Muscle of leg (tissue), 11 donors: ENCODE data around the gene LAMP5. TPM values are rescaled to one million over a fixed set of nuclear protein-coding genes. Genes with fewer than 3 reads are reported as not detected.

Experiments used
- DNase-seq: peaks from one replicate; pipeline ENCODE4 v3.0.0; 2013
- H3K27ac ChIP-seq: one replicate; pipeline ENCODE4 v1.5.1; 2013; ENCODE audit warnings: mild to moderate bottlenecking, low read length, control low read depth
- H3K27me3 ChIP-seq: one replicate; pipeline ENCODE4 v1.6.1; 2013; ENCODE audit warnings: low read length; ENCODE audit not compliant: control insufficient read depth, insufficient read depth
- H3K36me3 ChIP-seq: one replicate; pipeline ENCODE4 v1.6.1; 2013; ENCODE audit warnings: low read length; ENCODE audit not compliant: control insufficient read depth, insufficient read depth
- H3K4me1 ChIP-seq: one replicate; pipeline ENCODE4 v1.6.1; 2013; ENCODE audit warnings: low read length; ENCODE audit not compliant: control insufficient read depth, insufficient read depth
- H3K4me3 ChIP-seq: one replicate; pipeline ENCODE4 v1.5.1; 2013; ENCODE audit warnings: low read length, control low read depth
- H3K9me3 ChIP-seq: replicated peaks from 2 replicates; pipeline ENCODE4 v1.6.1; 2013; ENCODE audit warnings: low read depth, low read length; ENCODE audit not compliant: control insufficient read depth
- WGBS: methylation state at CpG from one replicate; pipeline ENCODE4 v1.1.5; 2013; ENCODE audit warnings: missing lambda C conversion rate; ENCODE audit not compliant: insufficient coverage; 5-methylcytosine and 5-hydroxymethylcytosine counted together
- polyA plus RNA-seq, 8 donors: library from polyadenylated mRNA; unstranded; fragments of 120-200 nt; gene quantifications; one replicate each; pipeline versions ENCODE4 v1.2.1 to v1.2.3, GENCODE V29; 2013; ENCODE audit warnings: inconsistent platforms in 1 of 8, low replicate concordance in 1 of 8; ENCODE audit not compliant: insufficient read length in 8 of 8, insufficient read depth in 1 of 8
- total RNA-seq: library from RNA; stranded (reverse); fragments of 120-200 nt; gene quantifications from one replicate; pipeline ENCODE4 v1.2.4, GENCODE V29; 2013

The LAMP5 gene
- total and polyA plus RNA-seq, 9 donors, result 0.19 to 1.4 (median 0.49) TPM

- Histone ChIP-seq H3K4me1 (no peaks in the 10 kb centered on the region), H3K9me3 (no peaks in the 10 kb centered on the region), H3K4me3 (no peak overlapping the region), H3K36me3 (no peaks in the 10 kb centered on the region), H3K27ac (no peak overlapping the region), H3K27me3 (peaks cover 3% of the 10 kb centered on the region)
- DNase-seq, result no peak
- 86% methylated on average over 4 of the region's 5 CpGs for WGBS
Measured at GRCh38 chr20:9499126-9499899, 15.1 kb upstream of the LAMP5 start.

- Histone ChIP-seq H3K9me3 (no peaks in the 10 kb centered on the region), H3K27me3 (peaks cover 9% of the 10 kb centered on the region), H3K4me1 (no peaks in the 10 kb centered on the region), H3K27ac (no peak overlapping the region), H3K36me3 (no peaks in the 10 kb centered on the region), H3K4me3 (no peak overlapping the region)
- peak; percentile 51 for DNase-seq
- 0% methylated on average over 1 of the region's 2 CpGs for WGBS
Measured at GRCh38 chr20:9500121-9500520, 14.3 kb upstream of the LAMP5 start.

GRCh38 chr20:9501473-9501872 lies 12.9 kb upstream of the LAMP5 start:
- no peak overlapping the region for H3K27ac ChIP-seq
- no peaks in the 10 kb centered on the region for H3K9me3 ChIP-seq
- no peak overlapping the region for H3K4me3 ChIP-seq
- peaks cover 5% of the 10 kb centered on the region for H3K4me1 ChIP-seq
- no peaks in the 10 kb centered on the region for H3K36me3 ChIP-seq
- H3K27me3 ChIP-seq, result peaks cover 22% of the 10 kb centered on the region
- DNase-seq, result no peak
- no CpG with 5 or more reads among the region's 2 CpGs for WGBS

GRCh38 chr20:9503526-9504245 lies 10.7 kb upstream of the LAMP5 start:
- no peaks in the 10 kb centered on the region for H3K9me3 ChIP-seq
- peaks cover 44% of the 10 kb centered on the region for H3K27me3 ChIP-seq
- H3K4me3 ChIP-seq, result no peak overlapping the region
- peaks cover 11% of the 10 kb centered on the region for H3K4me1 ChIP-seq
- no peaks in the 10 kb centered on the region for H3K36me3 ChIP-seq
- WGBS, result 25% methylated on average over 1 of the region's 9 CpGs
- H3K27ac ChIP-seq, result no peak overlapping the region
- peak; percentile 55 for DNase-seq

- Histone ChIP-seq H3K27ac (no peak overlapping the region), H3K4me3 (no peak overlapping the region), H3K4me1 (peaks cover 11% of the 10 kb centered on the region), H3K27me3 (peaks cover 55% of the 10 kb centered on the region), H3K36me3 (no peaks in the 10 kb centered on the region), H3K9me3 (no peaks in the 10 kb centered on the region)
- DNase-seq, result no peak
- WGBS, result 5% methylated on average over 27 of the region's 34 CpGs
Measured at GRCh38 chr20:9506280-9506821, 8.0 kb upstream of the LAMP5 start.

GRCh38 chr20:9506964-9507369 lies 7.4 kb upstream of the LAMP5 start:
- Histone ChIP-seq H3K4me1 (peaks cover 11% of the 10 kb centered on the region), H3K27me3 (peaks cover 55% of the 10 kb centered on the region), H3K9me3 (no peaks in the 10 kb centered on the region), H3K4me3 (no peak overlapping the region), H3K36me3 (no peaks in the 10 kb centered on the region), H3K27ac (no peak overlapping the region)
- DNase-seq, result no peak
- 3% methylated on average over 29 of the region's 31 CpGs for WGBS

GRCh38 chr20:9507544-9508239 lies 6.7 kb upstream of the LAMP5 start:
- Histone ChIP-seq H3K4me1 (peaks cover 11% of the 10 kb centered on the region), H3K27ac (no peak overlapping the region), H3K4me3 (no peak overlapping the region), H3K27me3 (peaks cover 55% of the 10 kb centered on the region), H3K36me3 (no peaks in the 10 kb centered on the region), H3K9me3 (no peaks in the 10 kb centered on the region)
- 4% methylated on average over 25 of the region's 37 CpGs for WGBS
- DNase-seq, result no peak

GRCh38 chr20:9508240-9508661 lies 6.1 kb upstream of the LAMP5 start:
- Histone ChIP-seq H3K36me3 (no peaks in the 10 kb centered on the region), H3K27ac (no peak overlapping the region), H3K9me3 (no peaks in the 10 kb centered on the region), H3K4me1 (peaks cover 11% of the 10 kb centered on the region), H3K27me3 (peaks cover 55% of the 10 kb centered on the region), H3K4me3 (no peak overlapping the region)
- WGBS, result 0% methylated on average over 11 of the region's 23 CpGs
- no peak for DNase-seq

GRCh38 chr20:9508696-9509178 lies 5.7 kb upstream of the LAMP5 start:
- 0% methylated on average over 28 of the region's 30 CpGs for WGBS
- peaks cover 11% of the 10 kb centered on the region for H3K4me1 ChIP-seq
- H3K36me3 ChIP-seq, result no peaks in the 10 kb centered on the region
- no peak overlapping the region for H3K27ac ChIP-seq
- no peak overlapping the region for H3K4me3 ChIP-seq
- peaks cover 55% of the 10 kb centered on the region for H3K27me3 ChIP-seq
- DNase-seq, result no peak
- no peaks in the 10 kb centered on the region for H3K9me3 ChIP-seq

- DNase-seq, result no peak
- H3K27me3 ChIP-seq, result peaks cover 60% of the 10 kb centered on the region
- H3K4me1 ChIP-seq, result peaks cover 11% of the 10 kb centered on the region
- H3K9me3 ChIP-seq, result no peaks in the 10 kb centered on the region
- no peaks in the 10 kb centered on the region for H3K36me3 ChIP-seq
- 46% methylated on average over 3 of the region's 4 CpGs for WGBS
- H3K27ac ChIP-seq, result no peak overlapping the region
- H3K4me3 ChIP-seq, result no peak overlapping the region
Measured at GRCh38 chr20:9509246-9509645, 5.1 kb upstream of the LAMP5 start.
